GM12875 (cell line): ENCODE measurements around the gene ADAMTS18.

Source experiments
- H3K4me3 ChIP-seq: one replicate; pipeline ENCODE4 v1.5.1; 2011; ENCODE audit warnings: low read depth, low read length, control low read depth
- CTCF ChIP-seq: IDR thresholded peaks from 2 replicates; pipeline ENCODE4 v1.5.1; 2011; ENCODE audit warnings: low read depth, mild to moderate bottlenecking, control low read depth, inconsistent platforms, low read length, moderate library complexity, borderline replicate concordance; ENCODE audit not compliant: insufficient read depth

The ADAMTS18 gene

GRCh38 chr16:77435272-77435820 is 512 bp upstream of the ADAMTS18 start:
- TF ChIP-seq CTCF, result no peak
- H3K4me3 ChIP-seq, result no peak overlapping the region

- H3K4me3 ChIP-seq, result no peak overlapping the region
- no peak for TF ChIP-seq CTCF
Measured at GRCh38 chr16:77434022-77434529, 758 bp downstream of the ADAMTS18 start.

GRCh38 chr16:77433146-77433545 is 1.7 kb downstream of the ADAMTS18 start:
- no peak for TF ChIP-seq CTCF
- H3K4me3 ChIP-seq, result no peak overlapping the region

GRCh38 chr16:77432264-77432663 is 2.6 kb downstream of the ADAMTS18 start:
- no peak for TF ChIP-seq CTCF
- H3K4me3 ChIP-seq, result no peak overlapping the region

GRCh38 chr16:77430787-77431585 is 3.8 kb downstream of the ADAMTS18 start:
- no peak overlapping the region for H3K4me3 ChIP-seq
- TF ChIP-seq CTCF, result no peak

- TF ChIP-seq CTCF, result no peak
- no peak overlapping the region for H3K4me3 ChIP-seq
Measured at GRCh38 chr16:77430360-77430759, 4.5 kb downstream of the ADAMTS18 start.

- TF ChIP-seq CTCF, result no peak
- no peak overlapping the region for H3K4me3 ChIP-seq
Measured at GRCh38 chr16:77424871-77425604, 9.8 kb downstream of the ADAMTS18 start.
